Kidney tubule cell (primary cell): ENCODE results near the gene VSX2.

ENCODE experiments used
- DNase-seq: peaks from one replicate; pipeline ENCODE4 v3.0.0-alpha.2; 2018; ENCODE audit warnings: low spot score

VSX2 gene

GRCh38 chr14:74221741-74222140, 17.5 kb upstream of the VSX2 start:
- no peak for DNase-seq

- DNase-seq: no peak
Measured at GRCh38 chr14:74223016-74223415, 16.2 kb upstream of the VSX2 start.

- no peak for DNase-seq
Measured at GRCh38 chr14:74231784-74232183, 7.5 kb upstream of the VSX2 start.

GRCh38 chr14:74235017-74235416, 4.2 kb upstream of the VSX2 start:
- DNase-seq: no peak

- DNase-seq: no peak
Measured at GRCh38 chr14:74237441-74237840, 1.8 kb upstream of the VSX2 start.

- no peak for DNase-seq
Measured at GRCh38 chr14:74239848-74240793, 872 bp downstream of the VSX2 start.

GRCh38 chr14:74240794-74241651, 1.8 kb downstream of the VSX2 start:
- no peak for DNase-seq

- no peak for DNase-seq
Measured at GRCh38 chr14:74241652-74242017, 2.4 kb downstream of the VSX2 start.

GRCh38 chr14:74242021-74242779, 3.0 kb downstream of the VSX2 start:
- DNase-seq: no peak

- DNase-seq: no peak
Measured at GRCh38 chr14:74242780-74243042, 3.5 kb downstream of the VSX2 start.

GRCh38 chr14:74243051-74243450, 3.8 kb downstream of the VSX2 start:
- DNase-seq: no peak

GRCh38 chr14:74244115-74244514, 4.9 kb downstream of the VSX2 start:
- no peak for DNase-seq

GRCh38 chr14:74245292-74245691, 6.0 kb downstream of the VSX2 start:
- no peak for DNase-seq

GRCh38 chr14:74246542-74246941, 7.3 kb downstream of the VSX2 start:
- no peak for DNase-seq

- no peak for DNase-seq
Measured at GRCh38 chr14:74248017-74248416, 8.8 kb downstream of the VSX2 start.

- DNase-seq: no peak
Measured at GRCh38 chr14:74249433-74250375, 10.5 kb downstream of the VSX2 start.

GRCh38 chr14:74255281-74255680, 16.0 kb downstream of the VSX2 start:
- no peak for DNase-seq

GRCh38 chr14:74257078-74257940, 18.1 kb downstream of the VSX2 start:
- DNase-seq: peak; percentile 48

- DNase-seq: no peak
Measured at GRCh38 chr14:74257941-74258763, 18.9 kb downstream of the VSX2 start.

- DNase-seq: no peak
Measured at GRCh38 chr14:74258764-74259035, 19.5 kb downstream of the VSX2 start.
